ENCODE measurements around the gene NECAB2. TPM values are rescaled to one million over a fixed set of nuclear protein-coding genes. Genes with fewer than 3 reads are reported as not detected.
A peak's percentile ranks its signal among the peaks of the same experiment; 100 is the strongest.

Gene NECAB2
- total RNA-seq, 1 donor from 2014 or later, result not detected

DNA sequence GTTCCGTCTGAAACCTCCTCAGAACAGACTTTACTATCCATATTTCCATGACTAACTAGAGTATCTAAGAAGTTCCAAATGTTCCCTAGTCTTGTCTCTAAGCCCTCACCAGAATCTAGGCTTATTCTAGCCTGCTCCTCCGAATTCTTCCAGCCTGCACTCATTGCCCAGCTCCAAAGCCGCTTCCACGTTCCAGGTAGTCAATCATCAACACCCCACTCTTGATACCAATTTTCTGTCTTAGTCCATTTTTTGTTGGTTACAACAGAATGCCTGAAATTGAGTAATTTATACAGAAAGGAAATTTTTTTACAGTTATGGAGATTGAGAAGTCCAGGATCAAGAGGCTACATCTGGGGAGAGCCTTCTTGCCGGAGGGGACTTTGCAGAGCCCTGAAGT is 53.4 kb downstream of the NECAB2 start:
- Mint-ChIP-seq H3K4me1 (ENCODE audit: low read depth) (no peaks in the 10 kb centered on the region), H3K27ac (no peak overlapping the region), H3K36me3 (ENCODE audit: low read depth) (no peaks in the 10 kb centered on the region), H3K9me3 (peaks cover 9% of the 10 kb centered on the region), H3K4me3 (ENCODE audit: low read depth) (no peak overlapping the region), H3K27me3 (ENCODE audit: low read depth) (no peaks in the 10 kb centered on the region)
- intact Hi-C loops (cut with micrococcal nuclease), result no loop called here
- no peak for DNase-seq (ENCODE audit: low spot score)

GRCh38 chr16:84022644-84023043 is 54.6 kb downstream of the NECAB2 start:
- no peak for DNase-seq (ENCODE audit: low spot score)
- peaks cover 1% of the 10 kb centered on the region for H3K27me3 Mint-ChIP-seq (ENCODE audit: low read depth)
- H3K4me1 Mint-ChIP-seq (ENCODE audit: low read depth), result peaks cover 1% of the 10 kb centered on the region
- no peak overlapping the region for H3K4me3 Mint-ChIP-seq (ENCODE audit: low read depth)
- peaks cover 9% of the 10 kb centered on the region for H3K9me3 Mint-ChIP-seq
- intact Hi-C loops (cut with micrococcal nuclease), result no loop called here
- H3K36me3 Mint-ChIP-seq (ENCODE audit: low read depth), result peaks cover 1% of the 10 kb centered on the region
- no peak overlapping the region for H3K27ac Mint-ChIP-seq

- Mint-ChIP-seq H3K4me3 (ENCODE audit: low read depth) (no peak overlapping the region), H3K36me3 (ENCODE audit: low read depth) (peaks cover 5% of the 10 kb centered on the region), H3K4me1 (ENCODE audit: low read depth) (peaks cover 18% of the 10 kb centered on the region), H3K27ac (no peak overlapping the region), H3K9me3 (peaks cover 12% of the 10 kb centered on the region), H3K27me3 (ENCODE audit: low read depth) (peaks cover 6% of the 10 kb centered on the region)
- DNase-seq (ENCODE audit: low spot score), result no peak
- intact Hi-C loops (cut with micrococcal nuclease), result no loop called here
Measured at GRCh38 chr16:84024854-84025253, 56.8 kb downstream of the NECAB2 start.

- H3K36me3 Mint-ChIP-seq (ENCODE audit: low read depth), result peaks cover 7% of the 10 kb centered on the region
- H3K4me1 Mint-ChIP-seq (ENCODE audit: low read depth), result peaks cover 24% of the 10 kb centered on the region
- no peak for DNase-seq (ENCODE audit: low spot score)
- intact Hi-C loops (cut with micrococcal nuclease), result no loop called here
- H3K9me3 Mint-ChIP-seq, result peaks cover 12% of the 10 kb centered on the region
- no peak overlapping the region for H3K4me3 Mint-ChIP-seq (ENCODE audit: low read depth)
- peaks cover 8% of the 10 kb centered on the region for H3K27me3 Mint-ChIP-seq (ENCODE audit: low read depth)
- H3K27ac Mint-ChIP-seq, result no peak overlapping the region
Measured at GRCh38 chr16:84026606-84027005, 58.6 kb downstream of the NECAB2 start.

DNA sequence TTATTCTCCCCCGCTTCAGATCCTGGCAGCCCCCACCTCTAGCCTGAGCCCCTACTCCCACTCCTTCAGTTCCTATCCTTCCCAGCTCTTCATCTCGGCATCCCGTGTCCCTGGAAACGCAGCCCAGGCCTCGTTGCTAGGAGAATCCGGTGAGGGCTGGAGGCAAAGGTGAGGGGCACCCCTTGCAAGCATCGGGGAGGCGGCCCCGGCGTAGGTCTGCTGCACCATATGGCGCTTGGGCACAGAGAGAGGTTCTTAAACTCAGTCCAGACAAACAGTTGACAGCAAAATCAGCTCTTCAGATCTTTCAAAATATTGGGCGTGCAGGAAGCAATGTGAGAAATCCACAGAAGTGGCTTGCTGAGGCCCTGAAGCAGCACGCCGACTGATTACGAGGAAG is 59.6 kb downstream of the NECAB2 start:
- DNase-seq (ENCODE audit: low spot score), result no peak
- peaks cover 10% of the 10 kb centered on the region for H3K9me3 Mint-ChIP-seq
- H3K27ac Mint-ChIP-seq, result no peak overlapping the region
- intact Hi-C loops (cut with micrococcal nuclease), result no loop called here
- H3K27me3 Mint-ChIP-seq (ENCODE audit: low read depth), result peaks cover 8% of the 10 kb centered on the region
- H3K4me1 Mint-ChIP-seq (ENCODE audit: low read depth), result peaks cover 24% of the 10 kb centered on the region
- peaks cover 7% of the 10 kb centered on the region for H3K36me3 Mint-ChIP-seq (ENCODE audit: low read depth)
- no peak overlapping the region for H3K4me3 Mint-ChIP-seq (ENCODE audit: low read depth)

GRCh38 chr16:84029297-84030047 is 61.4 kb downstream of the NECAB2 start:
- Mint-ChIP-seq H3K4me3 (ENCODE audit: low read depth) (no peak overlapping the region), H3K27me3 (ENCODE audit: low read depth) (peaks cover 8% of the 10 kb centered on the region), H3K4me1 (ENCODE audit: low read depth) (peaks cover 24% of the 10 kb centered on the region), H3K9me3 (peaks cover 10% of the 10 kb centered on the region), H3K27ac (peak overlapping the region; percentile 57), H3K36me3 (ENCODE audit: low read depth) (peaks cover 7% of the 10 kb centered on the region)
- intact Hi-C loops (cut with micrococcal nuclease), result no loop called here
- DNase-seq (ENCODE audit: low spot score), result no peak

GRCh38 chr16:84031556-84031955 is 63.5 kb downstream of the NECAB2 start:
- peaks cover 27% of the 10 kb centered on the region for H3K9me3 Mint-ChIP-seq
- no peak overlapping the region for H3K4me3 Mint-ChIP-seq (ENCODE audit: low read depth)
- peaks cover 24% of the 10 kb centered on the region for H3K4me1 Mint-ChIP-seq (ENCODE audit: low read depth)
- DNase-seq (ENCODE audit: low spot score), result no peak
- intact Hi-C loops (cut with micrococcal nuclease), result no loop called here
- peaks cover 8% of the 10 kb centered on the region for H3K27me3 Mint-ChIP-seq (ENCODE audit: low read depth)
- no peak overlapping the region for H3K27ac Mint-ChIP-seq
- peaks cover 7% of the 10 kb centered on the region for H3K36me3 Mint-ChIP-seq (ENCODE audit: low read depth)

DNA sequence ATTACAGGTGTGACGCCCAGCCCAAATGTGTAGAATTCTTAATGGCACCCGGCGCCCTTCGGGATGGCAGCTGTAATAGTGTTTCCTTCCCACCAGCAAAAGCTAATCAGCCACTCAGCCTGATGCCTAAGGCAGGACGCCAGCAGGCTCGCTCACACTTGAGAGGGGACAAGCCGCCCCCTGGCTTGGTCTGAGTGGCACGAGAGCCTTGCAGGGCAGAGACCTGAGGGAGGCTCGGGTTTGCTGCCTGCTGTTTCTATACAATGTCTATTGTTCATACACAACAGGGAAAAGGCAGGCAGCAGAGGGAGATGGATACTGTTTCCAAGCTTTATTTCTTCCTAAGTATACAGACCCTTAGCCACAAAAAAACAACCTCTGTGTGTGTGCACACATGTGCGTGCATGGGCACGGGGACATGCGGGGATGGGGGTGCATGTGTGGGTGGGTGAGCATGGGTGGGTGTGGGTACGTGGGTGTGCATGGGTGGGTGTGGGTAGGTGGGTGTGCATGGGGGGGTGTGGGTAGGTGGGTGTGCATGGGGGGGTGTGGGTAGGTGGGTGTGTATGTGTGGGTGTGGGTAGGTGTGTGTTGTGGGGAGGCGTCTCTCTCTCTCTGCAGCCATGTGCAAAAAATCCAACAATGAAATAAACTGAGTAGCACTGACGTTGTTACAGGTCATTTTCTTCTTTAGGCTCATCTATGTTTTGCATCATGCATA is 64.6 kb downstream of the NECAB2 start:
- no peak overlapping the region for H3K4me3 Mint-ChIP-seq (ENCODE audit: low read depth)
- peaks cover 7% of the 10 kb centered on the region for H3K27me3 Mint-ChIP-seq (ENCODE audit: low read depth)
- intact Hi-C loops (cut with micrococcal nuclease), result no loop called here
- H3K4me1 Mint-ChIP-seq (ENCODE audit: low read depth), result peaks cover 23% of the 10 kb centered on the region
- peaks cover 28% of the 10 kb centered on the region for H3K9me3 Mint-ChIP-seq
- peaks cover 6% of the 10 kb centered on the region for H3K36me3 Mint-ChIP-seq (ENCODE audit: low read depth)
- H3K27ac Mint-ChIP-seq, result no peak overlapping the region
- no peak for DNase-seq (ENCODE audit: low spot score)

GRCh38 chr16:84033251-84034195 is 65.5 kb downstream of the NECAB2 start:
- Mint-ChIP-seq H3K27ac (no peak overlapping the region), H3K36me3 (ENCODE audit: low read depth) (peaks cover 3% of the 10 kb centered on the region), H3K4me3 (ENCODE audit: low read depth) (no peak overlapping the region), H3K27me3 (ENCODE audit: low read depth) (peaks cover 2% of the 10 kb centered on the region), H3K9me3 (peaks cover 28% of the 10 kb centered on the region), H3K4me1 (ENCODE audit: low read depth) (peaks cover 19% of the 10 kb centered on the region)
- no peak for DNase-seq (ENCODE audit: low spot score)
- intact Hi-C loops (cut with micrococcal nuclease), result no loop called here

- Mint-ChIP-seq H3K4me1 (ENCODE audit: low read depth) (peaks cover 10% of the 10 kb centered on the region), H3K27me3 (ENCODE audit: low read depth) (peaks cover 2% of the 10 kb centered on the region), H3K9me3 (peaks cover 28% of the 10 kb centered on the region), H3K4me3 (ENCODE audit: low read depth) (no peak overlapping the region), H3K36me3 (ENCODE audit: low read depth) (peaks cover 3% of the 10 kb centered on the region), H3K27ac (no peak overlapping the region)
- DNase-seq (ENCODE audit: low spot score), result no peak
- intact Hi-C loops (cut with micrococcal nuclease), result no loop called here
Measured at GRCh38 chr16:84034516-84034915, 66.5 kb downstream of the NECAB2 start.

DNA sequence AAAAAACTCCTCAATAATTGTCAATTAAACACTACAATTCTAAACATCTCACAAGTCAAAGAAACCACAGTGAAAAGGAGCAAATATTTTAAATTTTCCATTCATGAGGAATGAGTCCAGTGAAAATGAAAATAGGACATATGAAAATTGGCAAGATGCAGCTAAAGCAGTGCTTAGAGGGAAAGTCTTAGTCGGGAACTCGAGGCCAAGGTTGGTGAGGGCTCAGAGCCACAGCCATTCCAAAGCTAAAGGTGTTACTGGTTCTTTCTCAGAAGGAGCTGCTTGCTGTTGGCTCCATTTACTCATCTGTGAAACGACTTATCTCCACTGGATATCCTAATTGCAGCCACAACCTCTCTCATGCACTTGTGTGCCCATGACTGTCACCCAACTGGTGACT is 68.1 kb downstream of the NECAB2 start:
- H3K27ac Mint-ChIP-seq, result no peak overlapping the region
- no peaks in the 10 kb centered on the region for H3K4me1 Mint-ChIP-seq (ENCODE audit: low read depth)
- H3K9me3 Mint-ChIP-seq, result peaks cover 17% of the 10 kb centered on the region
- peaks cover 4% of the 10 kb centered on the region for H3K27me3 Mint-ChIP-seq (ENCODE audit: low read depth)
- H3K4me3 Mint-ChIP-seq (ENCODE audit: low read depth), result no peak overlapping the region
- intact Hi-C loops (cut with micrococcal nuclease), result no loop called here
- no peak for DNase-seq (ENCODE audit: low spot score)
- H3K36me3 Mint-ChIP-seq (ENCODE audit: low read depth), result no peaks in the 10 kb centered on the region

DNA sequence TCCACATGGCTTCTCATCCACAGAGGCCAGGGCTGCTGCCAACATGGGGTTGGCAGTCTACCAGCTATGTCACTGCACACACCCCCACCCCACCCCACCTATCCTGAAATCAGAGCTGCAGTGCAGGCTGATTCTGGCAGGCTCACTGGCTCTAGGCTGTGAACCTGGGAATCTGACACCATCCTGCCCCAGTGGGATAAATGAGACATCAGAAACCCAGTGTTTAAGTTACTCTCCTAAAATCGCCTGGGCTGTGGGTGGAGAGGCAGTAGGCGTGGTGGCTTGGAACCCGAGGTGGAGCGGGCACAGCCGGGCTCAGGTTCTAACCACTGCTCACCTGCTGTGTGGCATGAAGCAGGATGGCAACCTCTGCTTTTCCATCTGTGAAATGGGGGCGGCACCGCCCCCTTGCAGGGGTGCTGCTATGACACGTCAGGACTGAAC is 69.0 kb downstream of the NECAB2 start:
- intact Hi-C loops (cut with micrococcal nuclease), result no loop called here
- no peaks in the 10 kb centered on the region for H3K36me3 Mint-ChIP-seq (ENCODE audit: low read depth)
- H3K4me1 Mint-ChIP-seq (ENCODE audit: low read depth), result no peaks in the 10 kb centered on the region
- no peak overlapping the region for H3K27ac Mint-ChIP-seq
- no peak overlapping the region for H3K4me3 Mint-ChIP-seq (ENCODE audit: low read depth)
- peaks cover 7% of the 10 kb centered on the region for H3K27me3 Mint-ChIP-seq (ENCODE audit: low read depth)
- no peak for DNase-seq (ENCODE audit: low spot score)
- H3K9me3 Mint-ChIP-seq, result peaks cover 17% of the 10 kb centered on the region
